CD4-positive, alpha-beta T cell treated with Interleukin-1 beta for 1 hour (primary cell): ENCODE results near the gene PARP3.
A peak's percentile ranks its signal among the peaks of the same experiment; 100 is the strongest.

ENCODE experiments used
- DNase-seq, 2 donors: peaks; one replicate each; pipeline ENCODE4 v3.0.0-alpha.2; 2020 to 2022

Gene PARP3

DNA sequence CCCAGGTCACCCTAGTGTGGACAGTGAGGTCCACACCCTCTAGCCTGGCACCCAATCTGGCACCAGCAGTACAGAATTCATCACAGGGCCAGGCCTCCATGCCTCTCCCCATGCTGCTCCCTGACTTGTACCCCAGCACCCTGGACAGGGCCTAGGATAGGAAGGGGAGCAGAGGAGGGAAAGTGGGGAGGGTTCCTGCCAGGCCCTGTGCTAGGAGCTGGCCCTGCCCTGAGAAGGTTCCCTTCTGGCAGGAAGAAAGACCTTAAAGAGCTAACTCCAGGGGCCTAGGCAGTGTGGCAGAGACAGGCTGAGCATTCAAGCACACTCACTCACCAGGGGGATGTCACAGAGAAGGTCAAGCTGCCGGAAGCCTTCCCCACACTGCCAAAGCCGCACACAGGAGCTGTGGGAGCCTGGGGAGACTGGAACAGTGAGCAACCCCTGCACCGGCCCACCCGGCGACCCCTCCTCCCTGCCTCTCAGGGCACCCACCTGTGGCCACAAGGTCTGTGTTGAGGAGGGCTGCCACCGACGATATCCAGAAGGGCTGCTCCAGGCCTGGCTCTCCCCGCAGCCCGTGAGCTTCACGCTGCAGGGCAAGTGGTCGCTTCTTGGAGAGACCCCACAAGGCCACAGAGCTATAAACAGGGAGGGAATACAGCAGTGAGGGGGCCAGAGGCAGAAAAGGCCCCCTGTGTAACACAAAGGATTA is 7.9 kb upstream of the PARP3 start:
- no peak for DNase-seq

- DNase-seq = no peak
Observed at GRCh38 chr3:51934991-51935885, 6.9 kb upstream of the PARP3 start.

- DNase-seq = no peak
Observed at GRCh38 chr3:51935886-51936755, 6.0 kb upstream of the PARP3 start.

DNA sequence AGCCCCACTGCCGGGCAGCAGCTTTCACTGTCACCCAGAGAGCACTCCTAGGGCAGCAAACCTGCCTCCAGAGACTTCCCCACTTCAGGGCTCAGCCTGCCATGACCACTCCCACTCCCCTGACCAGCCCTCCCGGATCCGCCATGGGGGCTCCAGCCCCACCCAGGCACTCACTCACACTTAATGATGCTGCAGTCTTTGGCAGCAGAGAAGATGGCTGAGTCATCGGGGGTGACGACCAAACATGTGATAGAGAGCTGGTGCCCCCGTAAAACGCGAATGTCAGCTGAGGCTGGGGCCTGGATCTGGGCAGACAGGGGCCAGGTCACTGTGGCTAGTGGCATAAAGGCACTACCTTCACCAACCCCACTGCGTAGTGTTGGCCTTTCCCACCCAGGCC is 5.1 kb upstream of the PARP3 start:
- DNase-seq = no peak

- no peak for DNase-seq
Observed at GRCh38 chr3:51937611-51938450, 4.3 kb upstream of the PARP3 start.

GRCh38 chr3:51938780-51939425 is 3.3 kb upstream of the PARP3 start:
- no peak for DNase-seq

- DNase-seq = no peak
Observed at GRCh38 chr3:51940648-51941462, 1.3 kb upstream of the PARP3 start.

GRCh38 chr3:51941463-51941797 is 733 bp upstream of the PARP3 start:
- no peak for DNase-seq

GRCh38 chr3:51942603-51943450 is 664 bp downstream of the PARP3 start:
- DNase-seq = peak; percentile 52 to 63

DNA sequence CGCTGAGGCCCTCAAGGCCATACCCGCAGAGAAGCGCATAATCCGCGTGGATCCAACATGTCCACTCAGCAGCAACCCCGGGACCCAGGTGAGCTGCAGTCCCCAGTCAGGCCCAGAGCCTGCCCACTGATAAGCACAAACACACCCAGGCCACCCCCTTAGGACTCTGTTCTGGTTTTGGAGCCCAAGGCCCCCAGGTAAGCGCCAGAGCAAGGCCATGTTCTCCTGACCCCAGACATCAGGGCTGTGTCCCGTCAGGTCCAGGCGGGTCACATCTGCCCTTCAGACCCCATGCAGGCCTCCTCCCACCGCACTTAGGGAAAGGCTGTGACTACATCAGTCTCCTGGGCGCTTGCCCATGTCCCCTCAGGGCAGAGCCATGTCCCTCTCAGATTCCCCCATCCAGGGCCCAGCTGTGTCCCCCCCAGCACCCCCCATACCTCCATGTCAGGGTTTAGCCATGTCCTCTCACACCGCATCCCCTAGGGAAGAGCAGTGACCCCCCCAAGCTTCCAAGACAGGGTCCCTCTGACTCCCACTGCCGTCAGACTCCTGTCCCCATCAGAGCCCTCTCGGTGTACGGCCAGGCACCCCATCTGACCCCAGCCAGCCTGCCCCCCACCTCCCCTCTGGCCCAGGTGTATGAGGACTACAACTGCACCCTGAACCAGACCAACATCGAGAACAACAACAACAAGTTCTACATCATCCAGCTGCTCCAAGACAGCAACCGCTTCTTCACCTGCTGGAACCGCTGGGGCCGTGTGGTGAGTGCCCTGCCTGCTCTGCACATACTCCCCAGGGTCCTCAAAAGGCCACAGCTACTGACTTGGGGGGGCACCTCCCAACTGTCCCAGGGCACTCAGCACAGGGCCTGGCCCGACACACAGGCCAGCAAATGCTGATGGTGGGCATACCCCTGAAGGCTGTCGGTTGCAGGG is 1.6 kb downstream of the PARP3 start:
- DNase-seq = no peak

DNA sequence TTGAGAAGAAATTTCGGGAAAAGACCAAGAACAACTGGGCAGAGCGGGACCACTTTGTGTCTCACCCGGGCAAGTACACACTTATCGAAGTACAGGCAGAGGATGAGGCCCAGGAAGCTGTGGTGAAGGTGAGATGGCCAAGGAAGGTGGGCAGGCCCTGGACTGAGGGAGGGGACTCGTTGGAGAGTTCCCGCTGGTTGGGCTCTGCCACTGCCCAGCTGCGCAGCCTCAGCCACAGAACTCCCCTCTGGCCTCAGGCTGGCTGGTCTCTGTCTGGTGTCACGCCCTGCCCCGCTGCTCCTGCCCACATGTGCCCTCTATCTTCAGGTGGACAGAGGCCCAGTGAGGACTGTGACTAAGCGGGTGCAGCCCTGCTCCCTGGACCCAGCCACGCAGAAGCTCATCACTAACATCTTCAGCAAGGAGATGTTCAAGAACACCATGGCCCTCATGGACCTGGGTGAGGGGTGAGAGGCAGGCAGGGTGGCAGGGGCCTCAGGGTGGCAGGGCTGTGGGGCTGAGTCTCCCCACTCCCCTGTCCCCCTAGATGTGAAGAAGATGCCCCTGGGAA is 2.4 kb downstream of the PARP3 start:
- no peak for DNase-seq

DNA sequence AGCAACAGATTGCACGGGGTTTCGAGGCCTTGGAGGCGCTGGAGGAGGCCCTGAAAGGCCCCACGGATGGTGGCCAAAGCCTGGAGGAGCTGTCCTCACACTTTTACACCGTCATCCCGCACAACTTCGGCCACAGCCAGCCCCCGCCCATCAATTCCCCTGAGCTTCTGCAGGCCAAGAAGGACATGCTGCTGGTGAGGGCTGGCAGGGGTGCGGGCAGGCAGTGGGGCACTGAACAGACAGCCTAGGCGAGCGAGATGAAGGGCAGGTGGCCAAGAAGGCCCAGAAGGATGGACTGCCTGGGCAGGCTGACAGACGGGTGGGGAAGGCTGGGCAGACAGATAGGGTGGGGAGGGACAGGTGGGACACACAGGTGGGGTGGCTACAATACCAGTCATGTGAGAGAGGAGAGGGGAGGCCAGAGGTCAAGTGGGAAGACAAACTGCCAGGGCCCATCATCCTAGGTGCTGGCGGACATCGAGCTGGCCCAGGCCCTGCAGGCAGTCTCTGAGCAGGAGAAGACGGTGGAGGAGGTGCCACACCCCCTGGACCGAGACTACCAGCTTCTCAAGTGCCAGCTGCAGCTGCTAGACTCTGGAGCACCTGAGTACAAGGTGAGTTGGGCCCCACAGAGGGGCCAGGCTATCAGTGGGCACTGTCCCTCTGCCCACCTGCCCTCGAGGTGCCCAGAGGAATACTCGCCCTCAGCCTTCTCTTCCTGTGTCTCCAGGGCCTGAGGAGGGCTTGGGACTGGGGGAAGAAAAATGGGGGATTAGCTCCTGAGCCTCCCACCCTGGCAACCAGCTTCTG is 3.1 kb downstream of the PARP3 start:
- no peak for DNase-seq

- DNase-seq = no peak
Observed at GRCh38 chr3:51945926-51946705, 4.0 kb downstream of the PARP3 start.

GRCh38 chr3:51946796-51947195 is 4.6 kb downstream of the PARP3 start:
- no peak for DNase-seq

- no peak for DNase-seq
Observed at GRCh38 chr3:51947215-51947900, 5.2 kb downstream of the PARP3 start.

DNA sequence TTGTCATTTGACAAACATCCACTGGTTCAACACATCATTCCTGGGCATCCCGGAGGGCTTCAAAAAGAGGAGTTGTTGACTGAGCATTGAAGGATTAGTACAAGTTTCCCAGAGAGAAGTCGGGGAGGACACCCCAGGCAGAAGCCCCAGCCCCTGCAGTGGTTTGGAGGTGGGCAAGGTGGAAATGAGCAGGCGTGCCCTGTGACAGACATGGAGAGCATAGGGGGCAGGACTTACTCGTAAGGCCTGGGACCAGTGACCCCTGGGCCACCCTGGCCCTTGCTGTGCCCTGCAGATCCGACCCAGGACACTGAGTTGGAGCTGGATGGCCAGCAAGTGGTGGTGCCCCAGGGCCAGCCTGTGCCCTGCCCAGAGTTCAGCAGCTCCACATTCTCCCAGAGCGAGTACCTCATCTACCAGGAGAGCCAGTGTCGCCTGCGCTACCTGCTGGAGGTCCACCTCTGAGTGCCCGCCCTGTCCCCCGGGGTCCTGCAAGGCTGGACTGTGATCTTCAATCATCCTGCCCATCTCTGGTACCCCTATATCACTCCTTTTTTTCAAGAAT is 5.9 kb downstream of the PARP3 start:
- DNase-seq = no peak
